ENCODE results near the gene GLIS2.

GRCh38 chr16:4323845-4324488 is 8.1 kb downstream of the GLIS2 start:
- TF ChIP-seq E2F1 (CRISPR knock-in tag; IDR thresholded peaks at IDR 0.05) (no peak), CTCF (IDR thresholded peaks at IDR 0.05) (no peak), USF1 (CRISPR knock-in tag; IDR thresholded peaks at IDR 0.05) (no peak), OVOL2 (CRISPR knock-in tag; IDR thresholded peaks at IDR 0.05; ENCODE audit: borderline replicate concordance) (no peak), SMAD4 (CRISPR knock-in tag; IDR thresholded peaks at IDR 0.05) (no peak), TEAD4 (CRISPR knock-in tag; IDR thresholded peaks at IDR 0.05) (no peak), FOXP1 (CRISPR knock-in tag; IDR thresholded peaks at IDR 0.05; ENCODE audit: borderline replicate concordance) (no peak; the same call in 1 of the 2 replicates), HMGA2 (CRISPR knock-in tag; IDR thresholded peaks at IDR 0.05) (no peak), SP1 (CRISPR knock-in tag; conservative IDR thresholded peaks at IDR 0.05) (no peak), SMAD3 (CRISPR knock-in tag; IDR thresholded peaks at IDR 0.05; ENCODE audit: borderline replicate concordance) (no peak), E2F5 (CRISPR knock-in tag; IDR thresholded peaks at IDR 0.05) (no peak), ATF2 (CRISPR knock-in tag; IDR thresholded peaks at IDR 0.05; ENCODE audit: borderline replicate concordance, low read depth) (no peak), NR3C1 (CRISPR knock-in tag; conservative IDR thresholded peaks at IDR 0.05; ENCODE audit: low read depth) (no peak)
